GM19035 (cell line): Measurements from ENCODE around the gene FASLG.
"Not testable (repeated sequence)": the region's sequence is repeated elsewhere in the genome, so short reads cannot be mapped to it uniquely, and the experiment has no call there.

Experiments used
- ATAC-seq: cut with Tn5 transposase; IDR thresholded peaks from one replicate; pipeline ENCODE4 v1.9.1; 2021; ENCODE audit not compliant: unreplicated experiment

Gene FASLG

GRCh38 chr1:172680244-172680643 is 21.3 kb downstream of the FASLG start:
- no peak for ATAC-seq

- no peak for ATAC-seq
These were observed 21.9 kb downstream of the FASLG start for GRCh38 chr1:172680733-172681275.

- no peak for ATAC-seq
These were observed 23.9 kb downstream of the FASLG start for GRCh38 chr1:172682812-172683211.

- ATAC-seq = no peak
These were observed 27.2 kb downstream of the FASLG start for GRCh38 chr1:172686143-172686542.

- ATAC-seq = not testable (repeated sequence)
These were observed 29.7 kb downstream of the FASLG start for GRCh38 chr1:172688428-172689085.

GRCh38 chr1:172690925-172691324 is 32.0 kb downstream of the FASLG start:
- ATAC-seq = not testable (repeated sequence)

GRCh38 chr1:172697534-172698002 is 38.7 kb downstream of the FASLG start:
- no peak for ATAC-seq

- no peak for ATAC-seq
These were observed 39.3 kb downstream of the FASLG start for GRCh38 chr1:172698224-172698623.

GRCh38 chr1:172699111-172699510 is 40.2 kb downstream of the FASLG start:
- peak; percentile 73 for ATAC-seq

- no peak for ATAC-seq
These were observed 40.9 kb downstream of the FASLG start for GRCh38 chr1:172699695-172700227.

- no peak for ATAC-seq
These were observed 41.7 kb downstream of the FASLG start for GRCh38 chr1:172700556-172700955.

- no peak for ATAC-seq
These were observed 45.1 kb downstream of the FASLG start for GRCh38 chr1:172704001-172704400.

- ATAC-seq = no peak
These were observed 45.7 kb downstream of the FASLG start for GRCh38 chr1:172704420-172705210.

GRCh38 chr1:172708452-172708851 is 49.5 kb downstream of the FASLG start:
- no peak for ATAC-seq

- ATAC-seq = no peak
These were observed 52.7 kb downstream of the FASLG start for GRCh38 chr1:172711558-172711957.

GRCh38 chr1:172713466-172713865 is 54.6 kb downstream of the FASLG start:
- no peak for ATAC-seq
